ENCODE measurements around the gene GABRG3.

Gene GABRG3

DNA sequence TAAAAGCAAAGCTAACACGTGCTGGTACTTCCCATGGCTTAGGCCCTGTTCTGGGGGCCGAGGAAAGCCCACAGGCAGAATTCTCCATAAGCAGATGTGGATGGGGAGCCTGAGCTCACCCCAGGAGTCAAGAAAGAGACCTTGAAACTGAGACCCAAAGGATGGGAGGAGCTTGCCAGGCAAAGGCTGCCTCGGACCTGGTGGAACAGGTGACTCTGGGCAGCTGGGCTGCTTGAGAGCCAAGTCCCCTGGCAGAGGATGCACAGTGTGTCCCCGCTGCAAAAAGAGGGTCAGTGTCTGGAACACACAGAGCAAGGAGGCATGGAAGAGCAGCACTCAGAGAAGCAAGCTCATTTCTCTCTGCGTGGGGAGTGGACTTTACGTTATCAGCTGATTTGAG, 528.7 kb downstream of the GABRG3 start:
- H3K4me3 ChIP-seq (ENCODE audit: low read depth, low read length): no peak overlapping the region
- H3K4me1 ChIP-seq (ENCODE audit: control insufficient read depth, insufficient read depth, low read length): no peaks in the 10 kb centered on the region
- no peaks in the 10 kb centered on the region for H3K36me3 ChIP-seq (ENCODE audit: control insufficient read depth in 2 of 2, insufficient read depth in 1 of 2, low read length in 2 of 2)
- ChIA-PET CTCF (no interaction called here), POLR2A (no interaction called here)
- no peak overlapping the region for H3K27ac ChIP-seq (ENCODE audit: extremely low read depth, low read depth, low read length)
- H3K9me3 ChIP-seq (ENCODE audit: control insufficient read depth, insufficient read depth, low read depth, low read length): no peaks in the 10 kb centered on the region
- TF ChIP-seq HOXC10 (CRISPR knock-in tag; IDR thresholded peaks at IDR 0.05): no peak

DNA sequence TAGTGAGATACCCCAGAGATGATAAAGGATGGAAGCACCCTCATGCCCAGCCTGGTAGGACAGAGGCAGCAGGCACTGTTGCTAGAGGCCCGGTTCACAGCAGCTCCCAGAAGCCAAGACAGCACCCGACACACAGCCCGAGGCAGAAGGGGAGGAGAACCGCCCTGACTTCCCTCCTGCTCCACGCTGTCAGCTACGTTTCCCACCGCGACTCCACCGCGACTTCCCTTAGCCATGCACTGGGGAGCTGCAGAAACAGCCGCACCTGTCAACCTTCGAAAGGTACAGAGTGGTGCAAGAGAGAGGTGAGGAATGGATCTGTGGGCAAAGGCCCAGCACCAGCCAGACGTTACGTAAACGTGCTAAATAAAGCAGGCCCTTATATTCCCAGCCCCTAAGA, 529.2 kb downstream of the GABRG3 start:
- Histone ChIP-seq H3K36me3 (ENCODE audit: control insufficient read depth in 2 of 2, insufficient read depth in 1 of 2, low read length in 2 of 2) (no peaks in the 10 kb centered on the region), H3K4me1 (ENCODE audit: control insufficient read depth, insufficient read depth, low read length) (no peaks in the 10 kb centered on the region), H3K4me3 (ENCODE audit: low read depth, low read length) (no peak overlapping the region), H3K9me3 (ENCODE audit: control insufficient read depth, insufficient read depth, low read depth, low read length) (no peaks in the 10 kb centered on the region), H3K27ac (ENCODE audit: extremely low read depth, low read depth, low read length) (no peak overlapping the region)
- ChIA-PET CTCF (no interaction called here), POLR2A (no interaction called here)
- no peak for TF ChIP-seq GLI4 (tag by site-specific recombination; IDR thresholded peaks at IDR 0.05)
- TF ChIP-seq ZNF239 (tag by site-specific recombination; IDR thresholded peaks at IDR 0.05): no peak
- TF ChIP-seq, protein P1, sequence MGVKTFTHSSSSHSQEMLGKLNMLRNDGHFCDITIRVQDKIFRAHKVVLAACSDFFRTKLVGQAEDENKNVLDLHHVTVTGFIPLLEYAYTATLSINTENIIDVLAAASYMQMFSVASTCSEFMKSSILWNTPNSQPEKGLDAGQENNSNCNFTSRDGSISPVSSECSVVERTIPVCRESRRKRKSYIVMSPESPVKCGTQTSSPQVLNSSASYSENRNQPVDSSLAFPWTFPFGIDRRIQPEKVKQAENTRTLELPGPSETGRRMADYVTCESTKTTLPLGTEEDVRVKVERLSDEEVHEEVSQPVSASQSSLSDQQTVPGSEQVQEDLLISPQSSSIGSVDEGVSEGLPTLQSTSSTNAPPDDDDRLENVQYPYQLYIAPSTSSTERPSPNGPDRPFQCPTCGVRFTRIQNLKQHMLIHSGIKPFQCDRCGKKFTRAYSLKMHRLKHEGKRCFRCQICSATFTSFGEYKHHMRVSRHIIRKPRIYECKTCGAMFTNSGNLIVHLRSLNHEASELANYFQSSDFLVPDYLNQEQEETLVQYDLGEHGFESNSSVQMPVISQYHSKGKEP (tag by site-specific recombination; IDR thresholded peaks at IDR 0.05): no peak
- no peak for TF ChIP-seq ZNF416 (tag by site-specific recombination; IDR thresholded peaks at IDR 0.05)
- TF ChIP-seq KLF7 (tag by site-specific recombination; IDR thresholded peaks at IDR 0.05; ENCODE audit: borderline replicate concordance): no peak
- no peak for TF ChIP-seq ZNF76 (tag by site-specific recombination; IDR thresholded peaks at IDR 0.05; ENCODE audit: borderline replicate concordance, low read depth)

DNA sequence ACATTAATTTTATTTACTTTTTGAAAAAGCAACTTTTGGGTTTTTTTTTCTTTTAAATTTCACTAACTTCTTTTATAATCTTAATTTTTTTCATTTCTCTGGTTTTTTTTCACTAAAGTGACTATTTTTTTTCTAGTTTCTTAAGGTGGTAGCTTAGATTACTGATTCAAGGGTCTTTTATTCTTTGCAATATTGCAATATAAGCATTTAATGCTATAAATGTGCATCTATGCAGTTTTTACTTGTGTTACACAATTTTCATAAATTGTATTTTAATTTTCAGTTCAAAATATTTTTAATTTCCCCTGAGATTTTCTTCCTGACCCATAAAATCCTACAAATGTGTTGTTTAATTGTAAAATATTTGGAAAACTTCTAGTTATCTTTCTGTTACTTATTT, 535.8 kb downstream of the GABRG3 start:
- H3K4me1 ChIP-seq (ENCODE audit: control insufficient read depth, insufficient read depth, low read length): no peaks in the 10 kb centered on the region
- ChIA-PET POLR2A (no interaction called here), CTCF (no interaction called here)
- no peaks in the 10 kb centered on the region for H3K36me3 ChIP-seq (ENCODE audit: control insufficient read depth in 2 of 2, insufficient read depth in 1 of 2, low read length in 2 of 2)
- no peak overlapping the region for H3K4me3 ChIP-seq (ENCODE audit: low read depth, low read length)
- no peak overlapping the region for H3K27ac ChIP-seq (ENCODE audit: extremely low read depth, low read depth, low read length)
- no peaks in the 10 kb centered on the region for H3K9me3 ChIP-seq (ENCODE audit: control insufficient read depth, insufficient read depth, low read depth, low read length)
- TF ChIP-seq ZNF391 (tag by site-specific recombination; IDR thresholded peaks at IDR 0.05; ENCODE audit: borderline replicate concordance, low read depth) (no peak), ZNF837 (tag by site-specific recombination; IDR thresholded peaks at IDR 0.05) (no peak), ZNF157 (tag by site-specific recombination; IDR thresholded peaks at IDR 0.05) (no peak), ZNF10 (tag by site-specific recombination; IDR thresholded peaks at IDR 0.05) (no peak), BCL11A (tag by site-specific recombination; IDR thresholded peaks at IDR 0.05; ENCODE audit: low read depth) (no peak), ZNF174 (tag by site-specific recombination; IDR thresholded peaks at IDR 0.05) (no peak), ZNF521 (tag by site-specific recombination; IDR thresholded peaks at IDR 0.05) (no peak), ZNF610 (tag by site-specific recombination; IDR thresholded peaks at IDR 0.05; ENCODE audit: borderline replicate concordance) (no peak), ZNF654 (tag by site-specific recombination; IDR thresholded peaks at IDR 0.05; ENCODE audit: low read depth) (no peak), ZNF585B (tag by site-specific recombination; IDR thresholded peaks at IDR 0.05) (no peak)
- TF ChIP-seq, protein P2, sequence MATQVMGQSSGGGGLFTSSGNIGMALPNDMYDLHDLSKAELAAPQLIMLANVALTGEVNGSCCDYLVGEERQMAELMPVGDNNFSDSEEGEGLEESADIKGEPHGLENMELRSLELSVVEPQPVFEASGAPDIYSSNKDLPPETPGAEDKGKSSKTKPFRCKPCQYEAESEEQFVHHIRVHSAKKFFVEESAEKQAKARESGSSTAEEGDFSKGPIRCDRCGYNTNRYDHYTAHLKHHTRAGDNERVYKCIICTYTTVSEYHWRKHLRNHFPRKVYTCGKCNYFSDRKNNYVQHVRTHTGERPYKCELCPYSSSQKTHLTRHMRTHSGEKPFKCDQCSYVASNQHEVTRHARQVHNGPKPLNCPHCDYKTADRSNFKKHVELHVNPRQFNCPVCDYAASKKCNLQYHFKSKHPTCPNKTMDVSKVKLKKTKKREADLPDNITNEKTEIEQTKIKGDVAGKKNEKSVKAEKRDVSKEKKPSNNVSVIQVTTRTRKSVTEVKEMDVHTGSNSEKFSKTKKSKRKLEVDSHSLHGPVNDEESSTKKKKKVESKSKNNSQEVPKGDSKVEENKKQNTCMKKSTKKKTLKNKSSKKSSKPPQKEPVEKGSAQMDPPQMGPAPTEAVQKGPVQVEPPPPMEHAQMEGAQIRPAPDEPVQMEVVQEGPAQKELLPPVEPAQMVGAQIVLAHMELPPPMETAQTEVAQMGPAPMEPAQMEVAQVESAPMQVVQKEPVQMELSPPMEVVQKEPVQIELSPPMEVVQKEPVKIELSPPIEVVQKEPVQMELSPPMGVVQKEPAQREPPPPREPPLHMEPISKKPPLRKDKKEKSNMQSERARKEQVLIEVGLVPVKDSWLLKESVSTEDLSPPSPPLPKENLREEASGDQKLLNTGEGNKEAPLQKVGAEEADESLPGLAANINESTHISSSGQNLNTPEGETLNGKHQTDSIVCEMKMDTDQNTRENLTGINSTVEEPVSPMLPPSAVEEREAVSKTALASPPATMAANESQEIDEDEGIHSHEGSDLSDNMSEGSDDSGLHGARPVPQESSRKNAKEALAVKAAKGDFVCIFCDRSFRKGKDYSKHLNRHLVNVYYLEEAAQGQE (tag by site-specific recombination; IDR thresholded peaks at IDR 0.05): no peak
- TF ChIP-seq, protein P1 (tag by site-specific recombination; IDR thresholded peaks at IDR 0.05): no peak
- TF ChIP-seq, protein P3, sequence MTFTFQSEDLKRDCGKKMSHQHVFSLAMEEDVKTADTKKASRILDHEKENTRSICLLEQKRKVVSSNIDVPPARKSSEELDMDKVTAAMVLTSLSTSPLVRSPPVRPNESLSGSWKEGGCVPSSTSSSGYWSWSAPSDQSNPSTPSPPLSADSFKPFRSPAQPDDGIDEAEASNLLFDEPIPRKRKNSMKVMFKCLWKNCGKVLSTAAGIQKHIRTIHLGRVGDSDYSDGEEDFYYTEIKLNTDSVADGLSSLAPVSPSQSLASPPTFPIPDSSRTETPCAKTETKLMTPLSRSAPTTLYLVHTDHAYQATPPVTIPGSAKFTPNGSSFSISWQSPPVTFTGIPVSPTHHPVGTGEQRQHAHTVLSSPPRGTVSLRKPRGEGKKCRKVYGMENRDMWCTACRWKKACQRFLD (tag by site-specific recombination; IDR thresholded peaks at IDR 0.05): no peak
- TF ChIP-seq, protein P4, sequence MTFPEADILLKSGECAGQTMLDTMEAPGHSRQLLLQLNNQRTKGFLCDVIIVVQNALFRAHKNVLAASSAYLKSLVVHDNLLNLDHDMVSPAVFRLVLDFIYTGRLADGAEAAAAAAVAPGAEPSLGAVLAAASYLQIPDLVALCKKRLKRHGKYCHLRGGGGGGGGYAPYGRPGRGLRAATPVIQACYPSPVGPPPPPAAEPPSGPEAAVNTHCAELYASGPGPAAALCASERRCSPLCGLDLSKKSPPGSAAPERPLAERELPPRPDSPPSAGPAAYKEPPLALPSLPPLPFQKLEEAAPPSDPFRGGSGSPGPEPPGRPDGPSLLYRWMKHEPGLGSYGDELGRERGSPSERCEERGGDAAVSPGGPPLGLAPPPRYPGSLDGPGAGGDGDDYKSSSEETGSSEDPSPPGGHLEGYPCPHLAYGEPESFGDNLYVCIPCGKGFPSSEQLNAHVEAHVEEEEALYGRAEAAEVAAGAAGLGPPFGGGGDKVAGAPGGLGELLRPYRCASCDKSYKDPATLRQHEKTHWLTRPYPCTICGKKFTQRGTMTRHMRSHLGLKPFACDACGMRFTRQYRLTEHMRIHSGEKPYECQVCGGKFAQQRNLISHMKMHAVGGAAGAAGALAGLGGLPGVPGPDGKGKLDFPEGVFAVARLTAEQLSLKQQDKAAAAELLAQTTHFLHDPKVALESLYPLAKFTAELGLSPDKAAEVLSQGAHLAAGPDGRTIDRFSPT (tag by site-specific recombination; IDR thresholded peaks at IDR 0.05): no peak
- TF ChIP-seq, protein P5, sequence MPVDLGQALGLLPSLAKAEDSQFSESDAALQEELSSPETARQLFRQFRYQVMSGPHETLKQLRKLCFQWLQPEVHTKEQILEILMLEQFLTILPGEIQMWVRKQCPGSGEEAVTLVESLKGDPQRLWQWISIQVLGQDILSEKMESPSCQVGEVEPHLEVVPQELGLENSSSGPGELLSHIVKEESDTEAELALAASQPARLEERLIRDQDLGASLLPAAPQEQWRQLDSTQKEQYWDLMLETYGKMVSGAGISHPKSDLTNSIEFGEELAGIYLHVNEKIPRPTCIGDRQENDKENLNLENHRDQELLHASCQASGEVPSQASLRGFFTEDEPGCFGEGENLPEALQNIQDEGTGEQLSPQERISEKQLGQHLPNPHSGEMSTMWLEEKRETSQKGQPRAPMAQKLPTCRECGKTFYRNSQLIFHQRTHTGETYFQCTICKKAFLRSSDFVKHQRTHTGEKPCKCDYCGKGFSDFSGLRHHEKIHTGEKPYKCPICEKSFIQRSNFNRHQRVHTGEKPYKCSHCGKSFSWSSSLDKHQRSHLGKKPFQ (tag by site-specific recombination; IDR thresholded peaks at IDR 0.05): no peak
